HCT116 (cell line): Measurements from ENCODE around the gene AMBRA1. TPM values are rescaled to one million over a fixed set of nuclear protein-coding genes. Genes with fewer than 3 reads are reported as not detected.

Experiments used
- ATAC-seq: fragments of 200-7000 bp; cut with Tn5 transposase; 2 replicates; pipeline ENCODE4 v1.9.1; 2020; ENCODE audit warnings: mild to moderate bottlenecking, moderate library complexity
- BruUV-seq: library from RNA; stranded (reverse); fragments of 400-500 nt; replicated peaks from 2 replicates; lab custom pipeline; 2021; lab: Mats Ljungman, UMichigan
- CTCF ChIA-PET: fragments of 300-600 bp; sonication (Branson Sonifier 250); formaldehyde crosslinking; loops from one replicate; lab custom pipeline; 2021; ENCODE audit warnings: antibody characterized with exemption; lab: Charles Lee
- POLR2A ChIA-PET: fragments of 300-600, 350-600 bp; sonication (Branson Sonifier 250); formaldehyde crosslinking; loops from one replicate; lab custom pipeline; 2021; ENCODE audit warnings: antibody characterized with exemption; lab: Charles Lee
- RAD21 ChIA-PET, 2 experiments: fragments of 300-600 bp; sonication (Branson Sonifier 250); formaldehyde crosslinking; loops; one replicate each; lab custom pipeline; 2023; ENCODE audit warnings: low total read pairs in 2 of 2; ENCODE audit not compliant: uncharacterized antibody in 2 of 2, unreplicated experiment in 2 of 2, low non-redundant PET in 1 of 2; lab: Charles Lee
- DNase-seq: peaks from one replicate; pipeline ENCODE4 v3.0.0-alpha.2; 2010; ENCODE audit warnings: low read depth, low spot score
- H2AFZ ChIP-seq: fragments of 200-600 bp; shearing (Covaris generic), sonication (generic); 2 replicates; pipeline ENCODE4 v1.6.1; 2017; ENCODE audit warnings: low read depth, mixed run types, mixed read lengths, antibody characterized with exemption, low read length; ENCODE audit not compliant: poor library complexity, severe bottlenecking
- H3K27ac ChIP-seq: 2 replicates; pipeline ENCODE4 v1.5.1; 2012; ENCODE audit warnings: low read depth, low read length
- H3K27me3 ChIP-seq: fragments of 200-600 bp; sonication (generic); 2 replicates; pipeline ENCODE4 v1.6.1; 2016; ENCODE audit warnings: mixed run types, low read length, mixed read lengths; ENCODE audit not compliant: insufficient read depth
- H3K36me3 ChIP-seq, 2 experiments: fragments of 200-500 bp in 1 of 2; fragments of 200-600 bp in 1 of 2; sonication (Bioruptor generic) in 1 of 2; sonication (generic) in 1 of 2; 2 replicates each; pipeline versions ENCODE4 v1.5.1 to v1.6.1; 2014 to 2016; ENCODE audit warnings: low read length in 2 of 2, inconsistent platforms in 1 of 2, mixed read lengths in 1 of 2, mixed run types in 1 of 2; ENCODE audit not compliant: insufficient read depth in 2 of 2, control insufficient read depth in 1 of 2
- H3K4me1 ChIP-seq, 2 experiments: fragments of 200-600 bp in 1 of 2; sonication (generic) in 1 of 2; 2 replicates each; pipeline versions ENCODE4 v1.5.1 to v1.6.1; 2012 to 2017; ENCODE audit warnings: low read length in 2 of 2, inconsistent platforms in 1 of 2, mild to moderate bottlenecking in 1 of 2, mixed read lengths in 1 of 2, mixed run types in 1 of 2, moderate library complexity in 1 of 2; ENCODE audit not compliant: insufficient read depth in 2 of 2, control insufficient read depth in 1 of 2
- H3K4me2 ChIP-seq: fragments of 200-600 bp; sonication (generic); 2 replicates; pipeline ENCODE4 v1.6.1; 2017; ENCODE audit warnings: mixed run types, low read length, mixed read lengths
- H3K4me3 ChIP-seq, 2 experiments: fragments of 200-600 bp in 1 of 2; sonication (generic) in 1 of 2; replicated peaks in 1 of 2; 2 replicates each; pipeline ENCODE4 v1.5.1; 2011 to 2016; ENCODE audit warnings: low read length in 2 of 2, control low read depth in 1 of 2, low read depth in 1 of 2, mild to moderate bottlenecking in 1 of 2, mixed read lengths in 1 of 2, mixed run types in 1 of 2
- H3K79me2 ChIP-seq: fragments of 200-600 bp; sonication (generic); 2 replicates; pipeline ENCODE4 v1.6.1; 2017; ENCODE audit warnings: mild to moderate bottlenecking, mixed run types, low read length, moderate library complexity, mixed read lengths; ENCODE audit not compliant: insufficient read depth
- H3K9ac ChIP-seq: fragments of 200-600 bp; sonication (generic); 2 replicates; pipeline ENCODE4 v1.6.1; 2016; ENCODE audit warnings: low read length, mixed read lengths
- H3K9me2 ChIP-seq: fragments of 200-600 bp; sonication (generic), shearing (Covaris generic); 2 replicates; pipeline ENCODE4 v1.6.1; 2017; ENCODE audit warnings: mixed run types, mild to moderate bottlenecking, moderate library complexity; ENCODE audit not compliant: insufficient read depth
- H3K9me3 ChIP-seq, 2 experiments: fragments of 200-500 bp in 1 of 2; fragments of 200-600 bp in 1 of 2; sonication (Bioruptor generic) in 1 of 2; sonication (generic) in 1 of 2; 2 replicates each; pipeline ENCODE4 v1.6.1; 2014 to 2017; ENCODE audit warnings: low read length in 2 of 2, mixed read lengths in 2 of 2, inconsistent platforms in 1 of 2, low read depth in 1 of 2, mild to moderate bottlenecking in 1 of 2, mixed run types in 1 of 2, moderate library complexity in 1 of 2; ENCODE audit not compliant: control insufficient read depth in 1 of 2, insufficient read depth in 1 of 2
- H4K20me1 ChIP-seq: fragments of 200-600 bp; sonication (generic), shearing (Covaris generic); 2 replicates; pipeline ENCODE4 v1.6.1; 2017; ENCODE audit warnings: mixed run types, mild to moderate bottlenecking, moderate library complexity; ENCODE audit not compliant: insufficient read depth
- CBX3 ChIP-seq: IDR thresholded peaks from 2 replicates; pipeline ENCODE4 v1.6.1; 2012; ENCODE audit warnings: low read depth
- CEBPB ChIP-seq: IDR thresholded peaks from 2 replicates; pipeline ENCODE4 v1.6.1; 2012; ENCODE audit warnings: low read depth
- CTCF ChIP-seq, 3 experiments: fragments of 200-600 bp in 1 of 3; sonication (generic) in 1 of 3; IDR thresholded peaks in 2 of 3; conservative IDR thresholded peaks in 1 of 3; 2 replicates each; pipeline ENCODE4 v1.5.1; 2012 to 2017; ENCODE audit warnings: low read depth in 2 of 3, low read length in 2 of 3, antibody characterized with exemption in 1 of 3, borderline replicate concordance in 1 of 3, control low read depth in 1 of 3, mild to moderate bottlenecking in 1 of 3, mixed read lengths in 1 of 3, mixed run types in 1 of 3, moderate library complexity in 1 of 3; ENCODE audit not compliant: insufficient read depth in 1 of 3
- EZH2 ChIP-seq: fragments of 200-600 bp; sonication (generic); IDR thresholded peaks from 2 replicates; pipeline ENCODE4 v1.6.1; 2017; ENCODE audit warnings: antibody characterized with exemption, mixed run types
- EZH2phosphoT487 ChIP-seq: fragments of 200-600 bp; IDR thresholded peaks from 2 replicates; pipeline ENCODE4 v1.6.1; 2018; ENCODE audit warnings: antibody characterized with exemption, borderline replicate concordance
- FOSL1 ChIP-seq: IDR thresholded peaks from 2 replicates; pipeline ENCODE4 v1.6.1; 2012; ENCODE audit warnings: low read depth
- POLR2A ChIP-seq: IDR thresholded peaks from 2 replicates; pipeline ENCODE4 v1.7.0; 2011; ENCODE audit warnings: borderline replicate concordance; ENCODE audit not compliant: insufficient read depth, insufficient read length; ENCODE audit errors: extremely low read depth
- POLR2AphosphoS5 ChIP-seq: IDR thresholded peaks from 2 replicates; pipeline ENCODE4 v1.6.1; 2011; ENCODE audit warnings: mild to moderate bottlenecking, low read depth, low read length, moderate library complexity
- REST ChIP-seq: IDR thresholded peaks from 2 replicates; pipeline ENCODE4 v1.6.1; 2012; ENCODE audit warnings: low read depth
- SP1 ChIP-seq: IDR thresholded peaks from 2 replicates; pipeline ENCODE4 v1.6.1; 2012; ENCODE audit warnings: low read depth
- SRF ChIP-seq: IDR thresholded peaks from 2 replicates; pipeline ENCODE4 v1.6.1; 2012; ENCODE audit warnings: low read depth
- YY1 ChIP-seq: IDR thresholded peaks from 2 replicates; pipeline ENCODE4 v1.6.1; 2011; ENCODE audit warnings: low read length, low read depth, moderate library complexity, mild to moderate bottlenecking; ENCODE audit not compliant: insufficient replicate concordance; ENCODE audit errors: extremely low read depth
- ZNF274 ChIP-seq: fragments of 200-500 bp; sonication (Bioruptor generic); IDR thresholded peaks from 2 replicates; pipeline ENCODE4 v1.6.1; 2014; ENCODE audit warnings: mild to moderate bottlenecking, low read depth, low read length, inconsistent platforms
- intact Hi-C: fragments of 100-400 bp; cut with micrococcal nuclease; formaldehyde crosslinking; loops from 2 replicates; pipeline ENCODE4 v1.10.0; 2022
- total RNA-seq: library from RNA; stranded (reverse); gene quantifications from one replicate; pipeline ENCODE4 v1.2.1, GENCODE V29; 2021; ENCODE audit not compliant: unreplicated experiment
- TF ChIP-seq, protein P1 (sequence below): IDR thresholded peaks from 2 replicates; pipeline ENCODE4 v1.6.1; 2012

The AMBRA1 gene
- total RNA-seq, 1 experiment from 2014 or later = 22.7 TPM

GRCh38 chr11:46437122-46437689 is 156.6 kb downstream of the AMBRA1 start:
- no peaks in the 10 kb centered on the region for H3K27me3 ChIP-seq
- peaks cover 5 to 10% of the 10 kb centered on the region in 2 experiments; a peak in 2 of 4 replicates for H3K36me3 ChIP-seq
- TF ChIP-seq CEBPB (no peak), YY1 (no peak), FOSL1 (no peak), EZH2phosphoT487 (no peak), SP1 (no peak), POLR2A (no peak), ZNF274 (no peak), POLR2AphosphoS5 (no peak), EZH2 (no peak), SRF (no peak), CBX3 (no peak), REST (no peak), CTCF (IDR thresholded peaks at IDR 0.05 in 2 of 3, conservative IDR thresholded peaks at IDR 0.05 in 1 of 3; ENCODE audit: borderline replicate concordance in 1 of 3, insufficient read depth in 1 of 3, low read depth in 2 of 3, low read length in 2 of 3) (no peak)
- TF ChIP-seq, protein P1, sequence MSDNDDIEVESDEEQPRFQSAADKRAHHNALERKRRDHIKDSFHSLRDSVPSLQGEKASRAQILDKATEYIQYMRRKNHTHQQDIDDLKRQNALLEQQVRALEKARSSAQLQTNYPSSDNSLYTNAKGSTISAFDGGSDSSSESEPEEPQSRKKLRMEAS = no peak
- TF ChIP-seq, all 23 proteins: peak for 0
- no peaks in the 10 kb centered on the region for H3K9me2 ChIP-seq
- no peak overlapping the region for H2AFZ ChIP-seq
- RAD21 ChIA-PET = no interaction called here
- no peak overlapping the region for H3K9ac ChIP-seq
- DNase-seq = no peak
- intact Hi-C loops = no loop called here
- no TSS peak for BruUV-seq
- no peak for ATAC-seq
- H3K79me2 ChIP-seq = no peaks in the 10 kb centered on the region
- no peak overlapping the region for H3K4me3 ChIP-seq
- POLR2A ChIA-PET = no interaction called here
- H3K9me3 ChIP-seq = no peaks in the 10 kb centered on the region
- H3K4me1 ChIP-seq = no peaks in the 10 kb centered on the region
- no peak overlapping the region for H3K27ac ChIP-seq
- CTCF ChIA-PET = interaction anchor here (1.3 kb wide), 1 partner anchor 92 kb away, joined by 4 read pairs; no protein-coding TSS in a partner anchor
- no peak overlapping the region for H3K4me2 ChIP-seq
- no peaks in the 10 kb centered on the region for H4K20me1 ChIP-seq
